AG04449 (cell line): ENCODE data around the gene MAP3K20.
"Not testable (repeated sequence)": the region's sequence is repeated elsewhere in the genome, so short reads cannot be mapped to it uniquely, and the experiment has no call there.

Source experiments
- CTCF ChIA-PET: fragments of 350-600 bp; formaldehyde crosslinking; extraction: SDS; loops from one replicate; lab custom pipeline; 2021; ENCODE audit warnings: antibody characterized with exemption; lab: Yijun Ruan, JAX
- POLR2A ChIA-PET: fragments of 400-600, 350-600 bp; formaldehyde crosslinking; extraction: SDS; loops from one replicate; lab custom pipeline; 2020; ENCODE audit warnings: antibody characterized with exemption, inconsistent platforms; lab: Yijun Ruan, JAX
- DNase-seq: peaks from one replicate; pipeline ENCODE4 v3.0.0-alpha.2; 2010; ENCODE audit warnings: low read depth, low spot score
- H3K4me3 ChIP-seq: 2 replicates; pipeline ENCODE4 v1.5.1; 2011; ENCODE audit warnings: low read depth, mild to moderate bottlenecking, control low read depth, low read length
- CTCF ChIP-seq: IDR thresholded peaks from one replicate; pipeline ENCODE4 v1.5.1; 2011; ENCODE audit warnings: mild to moderate bottlenecking, moderate library complexity, low read length, control low read depth, inconsistent platforms; ENCODE audit not compliant: insufficient read depth; ENCODE audit errors: missing control alignments

MAP3K20 gene

GRCh38 chr2:173258701-173259100, 183.1 kb downstream of the MAP3K20 start:
- no peak for DNase-seq
- no peak overlapping the region for H3K4me3 ChIP-seq
- ChIA-PET CTCF (no interaction called here), POLR2A (no interaction called here)
- no peak for TF ChIP-seq CTCF

- POLR2A ChIA-PET, CTCF ChIA-PET, DNase-seq, H3K4me3 ChIP-seq: not testable (repeated sequence)
These were observed 186.7 kb downstream of the MAP3K20 start for GRCh38 chr2:173262356-173262755.

GRCh38 chr2:173264151-173264550, 188.5 kb downstream of the MAP3K20 start:
- no peak for TF ChIP-seq CTCF
- no peak for DNase-seq
- POLR2A ChIA-PET = no interaction called here
- H3K4me3 ChIP-seq = no peak overlapping the region
- CTCF ChIA-PET = no interaction called here

GRCh38 chr2:173264603-173265366, 189.1 kb downstream of the MAP3K20 start:
- DNase-seq = no peak
- H3K4me3 ChIP-seq = no peak overlapping the region
- ChIA-PET POLR2A (no interaction called here), CTCF (interaction anchor here (1.2 kb wide), 1 partner anchor 238 kb away, joined by 4 read pairs; no protein-coding TSS in a partner anchor)
- no peak for TF ChIP-seq CTCF

GRCh38 chr2:173271135-173271534, 195.5 kb downstream of the MAP3K20 start:
- TF ChIP-seq CTCF = no peak
- DNase-seq = no peak
- CTCF ChIA-PET = interaction anchor here (0.7 to 1.0 kb wide), 3 partner anchors 15 to 132 kb away, joined by 3 read pairs; no protein-coding TSS in a partner anchor
- POLR2A ChIA-PET = no interaction called here
- no peak overlapping the region for H3K4me3 ChIP-seq

- ChIA-PET CTCF (interaction anchor here (1.0 kb wide), 2 partner anchors 61 to 131 kb away, joined by 3 read pairs; no protein-coding TSS in a partner anchor), POLR2A (no interaction called here)
These were observed 196.2 kb downstream of the MAP3K20 start for GRCh38 chr2:173271825-173272224.

More at GRCh38 chr2:173271825-173272224, 196.2 kb downstream of the MAP3K20 start:
- no peak for TF ChIP-seq CTCF
- H3K4me3 ChIP-seq = no peak overlapping the region
- DNase-seq = no peak
